ENCODE measurements around the gene CREB3L2.

GRCh38 chr7:138017992-138018391, 16.1 kb upstream of the CREB3L2 start:
- TF ChIP-seq POLR2A (IDR thresholded peaks at IDR 0.05) = no peak
- TF ChIP-seq CTCF (IDR thresholded peaks at IDR 0.05) = no peak
